Left ventricle myocardium inferior (tissue), 1 donor: ENCODE measurements around the gene SLIT3. TPM values are rescaled to one million over a fixed set of nuclear protein-coding genes. Genes with fewer than 3 reads are reported as not detected.

Source experiments
- DNase-seq: peaks from one replicate; pipeline ENCODE4 v3.0.0-alpha.2; 2020
- H3K27ac ChIP-seq: fragments of 200-600 bp; replicated peaks from 2 replicates; pipeline ENCODE4 v1.8.0; 2021
- H3K27me3 ChIP-seq: fragments of 200-600 bp; 2 replicates; pipeline ENCODE4 v1.8.0; 2021; ENCODE audit warnings: low read depth
- H3K36me3 ChIP-seq: fragments of 200-600 bp; 2 replicates; pipeline ENCODE4 v1.8.0; 2021
- H3K4me1 ChIP-seq: fragments of 200-600 bp; 2 replicates; pipeline ENCODE4 v1.8.0; 2021
- H3K4me3 ChIP-seq: fragments of 200-600 bp; 2 replicates; pipeline ENCODE4 v1.8.0; 2021; ENCODE audit warnings: mild to moderate bottlenecking, moderate library complexity
- H3K9me3 ChIP-seq: fragments of 200-600 bp; replicated peaks from 2 replicates; pipeline ENCODE4 v1.8.0; 2021
- CTCF ChIP-seq: fragments of 200-600 bp; IDR thresholded peaks from 2 replicates; pipeline ENCODE4 v1.8.0; 2021; ENCODE audit warnings: antibody characterized with exemption, mild to moderate bottlenecking, borderline replicate concordance
- intact Hi-C: fragments of 100-400 bp; cut with micrococcal nuclease; formaldehyde crosslinking; loops from one replicate; pipeline ENCODE4 v1.11.0; 2022
- total RNA-seq: library from RNA; stranded (reverse); fragmentation: NEBNext Ultra II Directional; extraction: Animal tissue kit (Norgen Biotek cat#: 25700); gene quantifications from one replicate; pipeline ENCODE4 v1.2.1, GENCODE V29; 2021
- donor health status: DM: no; HTN: yes; CAD: no; lungs with severe emphysema.

The SLIT3 gene
- total RNA-seq, 1 donor from 2014 or later: 22.7 TPM

GRCh38 chr5:168878135-168878745, 422.7 kb downstream of the SLIT3 start:
- Histone ChIP-seq H3K36me3 (no peaks in the 10 kb centered on the region), H3K27me3 (no peaks in the 10 kb centered on the region), H3K9me3 (no peaks in the 10 kb centered on the region), H3K4me3 (no peak overlapping the region), H3K27ac (no peak overlapping the region), H3K4me1 (peaks cover 6% of the 10 kb centered on the region)
- no peak for DNase-seq
- no peak for TF ChIP-seq CTCF
- intact Hi-C loops: no loop called here

DNA sequence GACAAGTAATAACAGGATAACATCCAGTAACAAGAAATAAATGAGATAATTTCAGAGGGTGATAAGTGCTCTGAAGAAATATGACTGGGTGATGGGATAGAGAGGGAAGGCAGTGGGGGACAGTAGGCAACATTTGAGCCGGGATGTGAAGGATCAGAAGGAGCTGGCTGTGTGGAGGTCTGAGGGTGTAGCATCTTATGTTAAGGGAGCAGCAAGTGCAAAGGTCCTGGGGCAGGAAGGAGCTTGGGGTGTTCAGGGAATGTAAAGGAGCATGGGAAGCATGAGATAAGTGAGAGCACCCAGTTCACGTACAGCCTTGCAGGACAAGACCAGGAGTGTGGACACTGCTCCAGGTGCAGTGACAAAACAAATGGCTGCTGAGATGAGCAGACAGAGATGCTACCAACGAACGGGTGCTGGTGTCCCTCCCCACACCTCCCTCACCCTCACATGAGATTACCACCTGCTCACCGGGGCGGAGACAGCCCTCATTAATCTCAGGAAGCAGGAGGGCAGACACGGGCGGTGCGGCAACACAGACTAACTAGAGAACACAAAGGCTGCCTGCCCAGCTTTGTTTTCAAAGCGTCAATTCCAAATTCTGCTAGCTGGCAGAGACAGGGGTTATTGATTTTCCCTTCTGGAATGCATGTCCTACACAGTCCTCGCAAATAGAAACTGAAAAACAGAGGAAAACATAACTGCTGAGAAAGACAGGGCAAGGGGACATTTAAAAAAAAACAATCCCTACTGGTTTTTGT, 423.6 kb downstream of the SLIT3 start:
- Histone ChIP-seq H3K27ac (no peak overlapping the region), H3K9me3 (no peaks in the 10 kb centered on the region), H3K27me3 (no peaks in the 10 kb centered on the region), H3K4me1 (peaks cover 6% of the 10 kb centered on the region), H3K36me3 (no peaks in the 10 kb centered on the region), H3K4me3 (no peak overlapping the region)
- TF ChIP-seq CTCF: no peak
- intact Hi-C loops: no loop called here
- DNase-seq: no peak

DNA sequence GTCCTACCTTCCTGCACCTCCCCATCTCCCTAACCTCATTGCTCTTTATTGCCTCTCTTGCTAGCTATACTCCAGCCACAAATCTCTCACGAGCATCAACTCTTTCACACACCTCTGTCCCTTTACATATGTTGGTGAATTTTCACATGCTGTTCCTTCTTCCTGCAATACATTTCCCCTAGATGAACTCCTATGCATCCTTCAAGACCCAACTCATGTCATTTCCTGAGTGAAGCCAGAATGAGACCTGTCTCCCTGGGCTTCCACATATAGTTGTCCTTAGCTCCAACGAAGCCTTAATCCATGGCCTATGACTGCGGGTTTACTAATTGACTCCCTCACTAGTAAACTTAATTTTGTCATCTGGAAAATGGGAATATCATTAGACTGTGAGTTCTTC, 424.5 kb downstream of the SLIT3 start:
- H3K36me3 ChIP-seq: no peaks in the 10 kb centered on the region
- no peaks in the 10 kb centered on the region for H3K9me3 ChIP-seq
- DNase-seq: no peak
- peaks cover 6% of the 10 kb centered on the region for H3K4me1 ChIP-seq
- no peak overlapping the region for H3K27ac ChIP-seq
- intact Hi-C loops: no loop called here
- H3K4me3 ChIP-seq: no peak overlapping the region
- no peaks in the 10 kb centered on the region for H3K27me3 ChIP-seq
- no peak for TF ChIP-seq CTCF

- Histone ChIP-seq H3K27me3 (no peaks in the 10 kb centered on the region), H3K4me3 (no peak overlapping the region), H3K36me3 (no peaks in the 10 kb centered on the region), H3K4me1 (peaks cover 6% of the 10 kb centered on the region), H3K27ac (no peak overlapping the region), H3K9me3 (no peaks in the 10 kb centered on the region)
- DNase-seq: no peak
- intact Hi-C loops: no loop called here
- no peak for TF ChIP-seq CTCF
Observed at GRCh38 chr5:168875832-168876231, 425.1 kb downstream of the SLIT3 start.

- Histone ChIP-seq H3K27ac (no peak overlapping the region), H3K36me3 (no peaks in the 10 kb centered on the region), H3K9me3 (no peaks in the 10 kb centered on the region), H3K4me3 (no peak overlapping the region), H3K27me3 (no peaks in the 10 kb centered on the region), H3K4me1 (peaks cover 11% of the 10 kb centered on the region)
- peak; percentile 39 for TF ChIP-seq CTCF
- no peak for DNase-seq
- intact Hi-C loops: no loop called here
Observed at GRCh38 chr5:168874713-168875380, 426.1 kb downstream of the SLIT3 start.
